Stimulated activated CD8-positive, alpha-beta memory T cell treated with anti-CD3 and anti-CD28 coated beads, Interleukin-15, amount 100 ng/mL, for 4 hours (primary cell): ENCODE measurements around the gene SYT1.

ENCODE experiments used
- DNase-seq, 2 donors: peaks; one replicate each; pipeline ENCODE4 v3.0.0-alpha.2; 2020; ENCODE audit warnings: low read depth in 2 of 2

Gene SYT1

GRCh38 chr12:79438480-79439174, 574.1 kb downstream of the SYT1 start:
- no peak for DNase-seq

- DNase-seq = no peak
These were observed 574.7 kb downstream of the SYT1 start for GRCh38 chr12:79439175-79439825.

- DNase-seq = no peak
These were observed 577.0 kb downstream of the SYT1 start for GRCh38 chr12:79441534-79441933.

GRCh38 chr12:79442396-79442795, 577.8 kb downstream of the SYT1 start:
- no peak for DNase-seq

- DNase-seq = no peak
These were observed 579.5 kb downstream of the SYT1 start for GRCh38 chr12:79444089-79444488.

GRCh38 chr12:79448816-79449215, 584.2 kb downstream of the SYT1 start:
- DNase-seq = no peak

GRCh38 chr12:79451365-79451764, 586.8 kb downstream of the SYT1 start:
- DNase-seq = no peak

GRCh38 chr12:79451978-79452377, 587.4 kb downstream of the SYT1 start:
- no peak for DNase-seq

- DNase-seq = no peak
These were observed 588.3 kb downstream of the SYT1 start for GRCh38 chr12:79452906-79453305.

- no peak for DNase-seq
These were observed 589.2 kb downstream of the SYT1 start for GRCh38 chr12:79453820-79454219.

GRCh38 chr12:79454338-79454843, 589.8 kb downstream of the SYT1 start:
- no peak for DNase-seq

GRCh38 chr12:79455286-79455685, 590.7 kb downstream of the SYT1 start:
- DNase-seq = no peak

- DNase-seq = no peak
These were observed 617.7 kb downstream of the SYT1 start for GRCh38 chr12:79482323-79482722.

- DNase-seq = no peak
These were observed 618.3 kb downstream of the SYT1 start for GRCh38 chr12:79482921-79483320.

GRCh38 chr12:79486154-79486553, 621.6 kb downstream of the SYT1 start:
- DNase-seq = no peak

- no peak for DNase-seq
These were observed 623.0 kb downstream of the SYT1 start for GRCh38 chr12:79487386-79488110.
